Karpas-422 (cell line): ENCODE data around the gene MAPRE2. TPM values are rescaled to one million over a fixed set of nuclear protein-coding genes. Genes with fewer than 3 reads are reported as not detected.

ENCODE experiments used
- DNase-seq: peaks from one replicate; pipeline ENCODE4 v3.0.0-alpha.2; 2015
- H2AFZ ChIP-seq: fragments of 200-600 bp; sonication (generic); 2 replicates; pipeline ENCODE4 v1.6.1; 2014; ENCODE audit warnings: antibody characterized with exemption, low read length, mixed read lengths
- H3K27ac ChIP-seq: fragments of 200-600 bp; sonication (generic); 2 replicates; pipeline ENCODE4 v1.5.1; 2014; ENCODE audit warnings: mild to moderate bottlenecking, low read length, moderate library complexity
- H3K27me3 ChIP-seq: fragments of 200-600 bp; sonication (generic); 2 replicates; pipeline ENCODE4 v1.6.1; 2014; ENCODE audit warnings: low read length, mixed read lengths
- H3K36me3 ChIP-seq: fragments of 200-600 bp; sonication (generic); 2 replicates; pipeline ENCODE4 v1.6.1; 2014; ENCODE audit warnings: low read length, mixed read lengths; ENCODE audit not compliant: insufficient read depth
- H3K4me1 ChIP-seq: fragments of 200-600 bp; sonication (generic); 2 replicates; pipeline ENCODE4 v1.6.1; 2014; ENCODE audit warnings: mild to moderate bottlenecking, low read length, mixed read lengths
- H3K4me2 ChIP-seq: fragments of 200-600 bp; sonication (generic); 2 replicates; pipeline ENCODE4 v1.6.1; 2014; ENCODE audit warnings: low read length, low read depth, mild to moderate bottlenecking; ENCODE audit not compliant: poor library complexity, severe bottlenecking
- H3K4me3 ChIP-seq: fragments of 200-600 bp; sonication (generic); 2 replicates; pipeline ENCODE4 v1.5.1; 2014; ENCODE audit warnings: mild to moderate bottlenecking, antibody characterized with exemption, low read length, mixed read lengths
- H3K79me2 ChIP-seq: fragments of 200-600 bp; sonication (generic); 2 replicates; pipeline ENCODE4 v1.6.1; 2014; ENCODE audit warnings: mild to moderate bottlenecking, low read length, mixed read lengths
- H3K9ac ChIP-seq: fragments of 200-600 bp; sonication (generic); 2 replicates; pipeline ENCODE4 v1.6.0; 2014; ENCODE audit warnings: low read length
- H3K9me2 ChIP-seq: fragments of 200-600 bp; sonication (generic), shearing (Covaris generic); replicated peaks from 2 replicates; pipeline ENCODE4 v1.6.0; 2014; ENCODE audit warnings: mild to moderate bottlenecking, low read length, moderate library complexity; ENCODE audit not compliant: insufficient read depth
- H3K9me3 ChIP-seq: fragments of 300-700, 200-600 bp; sonication (generic); 2 replicates; pipeline ENCODE4 v1.6.1; 2014; ENCODE audit warnings: low read length, mixed read lengths
- H4K20me1 ChIP-seq: fragments of 200-600 bp; sonication (generic); 2 replicates; pipeline ENCODE4 v1.6.1; 2014; ENCODE audit warnings: mild to moderate bottlenecking, antibody characterized with exemption, low read length, low read depth; ENCODE audit not compliant: insufficient read depth
- total RNA-seq: library from RNA; depleted of rRNA; stranded (reverse); fragments of >200 nt; shearing (Covaris generic); gene quantifications from 2 replicates; pipeline ENCODE4 v1.2.3, GENCODE V29; 2014; ENCODE audit warnings: low replicate concordance

MAPRE2 gene
- total RNA-seq, 1 experiment from 2014 or later = 267 TPM

- Histone ChIP-seq H3K27me3 (no peaks in the 10 kb centered on the region), H3K4me2 (no peak overlapping the region), H3K27ac (no peak overlapping the region), H3K9ac (no peak overlapping the region), H3K4me3 (no peak overlapping the region), H3K9me3 (no peaks in the 10 kb centered on the region), H3K9me2 (no peaks in the 10 kb centered on the region), H3K79me2 (peaks cover 92% of the 10 kb centered on the region), H4K20me1 (peaks cover 17% of the 10 kb centered on the region; the same call in 1 of the 2 replicates), H3K36me3 (peaks cover 76% of the 10 kb centered on the region), H2AFZ (no peak overlapping the region), H3K4me1 (peaks cover 52% of the 10 kb centered on the region)
- DNase-seq = no peak
Measured at GRCh38 chr18:35128675-35129074, 87.5 kb downstream of the MAPRE2 start.

DNA sequence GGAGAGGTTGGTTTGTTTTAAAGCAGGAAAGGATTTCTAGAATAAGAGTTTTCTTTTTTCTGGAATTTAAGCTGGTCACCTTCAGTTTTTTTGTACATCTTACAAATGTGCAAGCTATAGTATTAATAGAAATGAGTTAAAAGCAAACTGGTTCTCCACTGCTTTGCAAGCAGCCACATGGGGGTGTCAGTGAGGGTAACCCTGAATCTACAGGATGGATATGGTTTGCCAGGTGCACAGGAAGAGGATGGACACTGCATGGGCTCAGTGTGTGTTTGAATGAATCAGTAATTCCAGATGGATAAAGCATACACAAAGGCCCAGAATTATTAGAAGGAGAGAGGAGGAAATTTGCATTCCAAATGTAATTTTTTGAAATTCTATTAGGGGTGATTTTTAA lies 89.0 kb downstream of the MAPRE2 start:
- H3K9me2 ChIP-seq = no peaks in the 10 kb centered on the region
- peaks cover 3% of the 10 kb centered on the region; the same call in 1 of the 2 replicates for H4K20me1 ChIP-seq
- peaks cover 86% of the 10 kb centered on the region for H3K36me3 ChIP-seq
- H3K27ac ChIP-seq = peak overlapping the region; percentile 62
- no peak overlapping the region for H2AFZ ChIP-seq
- H3K4me3 ChIP-seq = no peak overlapping the region
- H3K27me3 ChIP-seq = no peaks in the 10 kb centered on the region
- H3K79me2 ChIP-seq = peaks cover 82% of the 10 kb centered on the region
- H3K9ac ChIP-seq = no peak overlapping the region
- H3K4me2 ChIP-seq = no peak overlapping the region
- peaks cover 44% of the 10 kb centered on the region for H3K4me1 ChIP-seq
- no peaks in the 10 kb centered on the region for H3K9me3 ChIP-seq
- peak; percentile 54 for DNase-seq

GRCh38 chr18:35131387-35132020 lies 90.3 kb downstream of the MAPRE2 start:
- H3K9ac ChIP-seq = no peak overlapping the region
- peaks cover 40% of the 10 kb centered on the region for H3K4me1 ChIP-seq
- peaks cover 88% of the 10 kb centered on the region for H3K36me3 ChIP-seq
- DNase-seq = no peak
- no peaks in the 10 kb centered on the region for H3K9me3 ChIP-seq
- no peaks in the 10 kb centered on the region; the same call in 1 of the 2 replicates for H4K20me1 ChIP-seq
- no peak overlapping the region for H3K27ac ChIP-seq
- H2AFZ ChIP-seq = no peak overlapping the region
- no peak overlapping the region for H3K4me3 ChIP-seq
- peaks cover 76% of the 10 kb centered on the region for H3K79me2 ChIP-seq
- no peaks in the 10 kb centered on the region for H3K9me2 ChIP-seq
- H3K27me3 ChIP-seq = no peaks in the 10 kb centered on the region
- H3K4me2 ChIP-seq = no peak overlapping the region

DNA sequence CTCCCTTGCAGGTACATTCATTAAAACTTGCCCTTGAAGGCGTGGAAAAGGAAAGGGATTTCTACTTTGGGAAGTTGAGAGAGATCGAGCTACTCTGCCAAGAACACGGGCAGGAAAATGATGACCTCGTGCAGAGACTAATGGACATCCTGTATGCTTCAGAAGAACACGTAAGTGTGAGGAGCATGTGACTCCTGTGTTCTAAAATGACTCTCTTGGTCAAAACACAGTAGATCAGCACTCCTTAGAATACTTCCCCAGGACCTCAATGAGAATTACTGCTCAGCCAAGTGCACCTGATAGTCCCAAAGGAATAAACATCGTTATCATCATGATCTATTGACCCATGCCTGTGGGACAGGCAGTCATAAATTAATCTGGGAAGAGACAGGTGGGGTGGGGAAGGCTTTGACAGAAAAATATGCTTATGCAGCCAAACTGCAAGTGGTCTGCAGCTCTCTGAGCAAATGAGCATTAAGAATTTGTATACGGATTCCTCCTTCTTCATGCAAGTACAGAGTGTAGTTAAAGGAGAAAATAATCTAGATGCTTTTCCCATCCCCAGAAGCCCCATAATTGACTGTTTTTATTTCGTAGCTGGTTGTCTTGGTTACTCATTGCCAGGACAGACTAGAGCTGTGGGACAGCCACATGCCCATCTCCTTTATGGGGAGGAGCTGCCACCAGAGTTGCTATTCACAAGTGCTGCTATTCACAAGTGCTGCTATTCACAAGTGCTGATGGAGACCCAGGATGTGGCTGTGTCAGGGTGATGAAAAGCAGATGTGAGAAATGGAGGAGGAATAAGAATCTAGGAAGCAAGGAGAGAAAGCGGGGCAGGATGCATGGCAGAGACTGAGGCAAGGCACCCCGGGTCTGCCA lies 91.0 kb downstream of the MAPRE2 start:
- no peak for DNase-seq
- Histone ChIP-seq H3K36me3 (peaks cover 91% of the 10 kb centered on the region), H3K4me1 (peaks cover 41% of the 10 kb centered on the region), H4K20me1 (no peaks in the 10 kb centered on the region; the same call in 1 of the 2 replicates), H3K9me2 (no peaks in the 10 kb centered on the region), H3K9ac (no peak overlapping the region), H3K9me3 (no peaks in the 10 kb centered on the region), H3K4me3 (no peak overlapping the region), H3K4me2 (no peak overlapping the region), H2AFZ (no peak overlapping the region), H3K27ac (no peak overlapping the region), H3K27me3 (no peaks in the 10 kb centered on the region), H3K79me2 (peaks cover 68% of the 10 kb centered on the region)

DNA sequence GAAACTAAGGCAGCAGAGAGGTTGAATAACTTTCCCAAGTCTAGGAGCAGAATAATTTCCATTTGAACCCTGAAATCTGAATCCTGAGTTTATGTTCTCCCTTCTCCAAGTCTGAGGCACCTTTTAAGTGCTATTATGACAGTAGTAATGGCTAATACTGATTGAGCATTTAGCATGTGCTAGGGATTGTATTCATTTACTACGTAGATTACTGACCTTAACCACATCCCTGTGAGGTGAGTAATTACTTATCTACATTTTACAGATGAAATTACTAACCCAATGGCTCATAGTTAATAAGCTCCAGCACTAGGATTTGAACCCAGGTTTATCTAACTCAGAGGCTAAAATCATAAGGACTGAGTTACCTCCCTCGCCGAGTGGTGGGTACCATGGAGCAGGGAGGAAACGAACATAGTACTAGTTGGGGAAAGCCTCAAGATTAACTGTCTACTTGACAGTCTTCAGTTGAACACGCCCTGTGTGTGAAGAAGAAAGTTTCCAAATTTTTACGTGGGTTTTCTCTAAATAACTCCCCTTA lies 93.0 kb downstream of the MAPRE2 start:
- peaks cover 84% of the 10 kb centered on the region for H3K36me3 ChIP-seq
- no peaks in the 10 kb centered on the region for H3K27me3 ChIP-seq
- no peak overlapping the region for H3K27ac ChIP-seq
- no peak overlapping the region for H3K4me3 ChIP-seq
- H3K4me1 ChIP-seq = peaks cover 21% of the 10 kb centered on the region
- no peak overlapping the region for H3K9ac ChIP-seq
- H3K4me2 ChIP-seq = no peak overlapping the region
- no peaks in the 10 kb centered on the region for H3K9me2 ChIP-seq
- no peak overlapping the region for H2AFZ ChIP-seq
- no peak for DNase-seq
- H3K79me2 ChIP-seq = peaks cover 49% of the 10 kb centered on the region
- no peaks in the 10 kb centered on the region; the same call in 1 of the 2 replicates for H4K20me1 ChIP-seq
- H3K9me3 ChIP-seq = no peaks in the 10 kb centered on the region

DNA sequence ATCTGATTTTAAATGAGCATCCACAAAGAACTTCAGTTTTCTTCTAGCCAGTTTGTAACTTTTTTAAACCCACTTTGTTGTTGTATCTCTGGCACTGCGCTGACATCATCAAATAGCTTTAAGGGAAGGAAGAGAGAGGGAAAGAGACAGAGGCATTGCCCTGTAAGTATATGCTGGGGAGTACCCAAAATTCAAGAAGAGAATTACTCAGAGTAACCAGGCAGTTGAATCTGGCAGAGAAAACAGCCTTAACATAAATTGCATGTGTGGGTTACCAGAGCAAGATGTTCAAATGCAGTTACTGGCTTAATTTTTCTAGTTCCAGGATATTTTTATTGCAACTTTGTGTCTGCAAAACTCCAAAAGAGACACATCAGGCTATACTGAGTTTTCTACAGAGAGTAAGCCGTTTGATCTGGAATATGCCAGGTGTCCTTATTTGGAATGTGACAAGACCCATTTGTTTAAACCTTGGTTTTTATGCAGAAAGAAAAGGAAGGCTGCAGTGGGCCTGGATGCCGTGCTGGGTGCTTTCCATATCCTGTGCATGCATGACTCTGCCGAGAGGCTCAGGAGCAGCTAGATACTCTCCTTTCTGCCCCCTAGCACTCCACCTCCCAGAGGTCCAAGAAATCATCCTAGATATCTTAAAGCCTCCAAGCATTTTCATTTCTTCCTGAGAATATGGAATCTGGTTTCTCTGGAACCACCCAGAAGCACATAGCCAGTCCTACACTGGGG lies 93.7 kb downstream of the MAPRE2 start:
- Histone ChIP-seq H2AFZ (no peak overlapping the region), H3K9ac (no peak overlapping the region), H3K9me2 (no peaks in the 10 kb centered on the region), H3K36me3 (peaks cover 84% of the 10 kb centered on the region), H4K20me1 (no peaks in the 10 kb centered on the region; the same call in 1 of the 2 replicates), H3K4me3 (no peak overlapping the region), H3K9me3 (no peaks in the 10 kb centered on the region), H3K4me1 (peaks cover 14% of the 10 kb centered on the region), H3K27me3 (no peaks in the 10 kb centered on the region), H3K27ac (no peak overlapping the region), H3K4me2 (no peak overlapping the region), H3K79me2 (peaks cover 43% of the 10 kb centered on the region)
- no peak for DNase-seq

- Histone ChIP-seq H4K20me1 (no peaks in the 10 kb centered on the region; the same call in 1 of the 2 replicates), H3K79me2 (peaks cover 31% of the 10 kb centered on the region), H3K4me2 (no peak overlapping the region), H3K9ac (no peak overlapping the region), H3K36me3 (peaks cover 84% of the 10 kb centered on the region), H2AFZ (no peak overlapping the region), H3K9me3 (no peaks in the 10 kb centered on the region), H3K27me3 (no peaks in the 10 kb centered on the region), H3K9me2 (no peaks in the 10 kb centered on the region), H3K4me1 (peaks cover 16% of the 10 kb centered on the region), H3K27ac (no peak overlapping the region), H3K4me3 (no peak overlapping the region)
- DNase-seq = no peak
Measured at GRCh38 chr18:35136248-35136647, 95.0 kb downstream of the MAPRE2 start.
